T-helper 2 cell treated with Interferon-gamma antibody and Interleukin-4, amounts not matched to agents 5 μg/mL and 100 μg/mL, for 36 hours (primary cell): ENCODE results near the gene IDI2.
"Not testable (repeated sequence)": the region's sequence is repeated elsewhere in the genome, so short reads cannot be mapped to it uniquely, and the experiment has no call there.

Experiments
- DNase-seq: peaks from one replicate; pipeline ENCODE4 v3.0.0; 2021; ENCODE audit warnings: low spot score
- H3K27ac Mint-ChIP-seq: one replicate; pipeline ENCODE4 v1.8.0; 2021; ENCODE audit warnings: mild to moderate bottlenecking, mixed read lengths
- H3K27me3 Mint-ChIP-seq: one replicate; pipeline ENCODE4 v1.8.0; 2021; ENCODE audit warnings: low read depth, mixed read lengths
- H3K36me3 Mint-ChIP-seq: one replicate; pipeline ENCODE4 v1.8.0; 2021; ENCODE audit warnings: low read depth, mixed read lengths
- H3K4me1 Mint-ChIP-seq: one replicate; pipeline ENCODE4 v1.8.0; 2021; ENCODE audit warnings: low read depth, mixed read lengths
- H3K4me3 Mint-ChIP-seq: one replicate; pipeline ENCODE4 v1.8.0; 2022; ENCODE audit warnings: mild to moderate bottlenecking, moderate library complexity, mixed read lengths
- H3K9me3 Mint-ChIP-seq: one replicate; pipeline ENCODE4 v1.8.0; 2021; ENCODE audit warnings: mixed read lengths

IDI2 gene

GRCh38 chr10:1010703-1011102 is 15.0 kb downstream of the IDI2 start:
- DNase-seq, result no peak
- peaks cover 68% of the 10 kb centered on the region for H3K36me3 Mint-ChIP-seq
- H3K4me1 Mint-ChIP-seq, result peaks cover 5% of the 10 kb centered on the region
- no peaks in the 10 kb centered on the region for H3K9me3 Mint-ChIP-seq
- H3K27ac Mint-ChIP-seq, result peak overlapping the region; percentile 37
- H3K27me3 Mint-ChIP-seq, result no peaks in the 10 kb centered on the region
- H3K4me3 Mint-ChIP-seq, result no peak overlapping the region

- peak; percentile 27 for DNase-seq
- H3K4me1 Mint-ChIP-seq, H3K4me3 Mint-ChIP-seq, H3K27me3 Mint-ChIP-seq, H3K9me3 Mint-ChIP-seq: not testable (repeated sequence)
- peak overlapping the region; percentile 60 for H3K27ac Mint-ChIP-seq
- H3K36me3 Mint-ChIP-seq, result peaks cover 71% of the 10 kb centered on the region
Observed at GRCh38 chr10:1009947-1010346, 15.7 kb downstream of the IDI2 start.

GRCh38 chr10:1009071-1009494 is 16.6 kb downstream of the IDI2 start:
- no peak for DNase-seq

GRCh38 chr10:1007583-1007982 is 18.1 kb downstream of the IDI2 start:
- Mint-ChIP-seq H3K27me3 (no peaks in the 10 kb centered on the region), H3K36me3 (peaks cover 79% of the 10 kb centered on the region), H3K27ac (peak overlapping the region; percentile 5), H3K9me3 (peaks cover 6% of the 10 kb centered on the region), H3K4me3 (no peak overlapping the region), H3K4me1 (peaks cover 5% of the 10 kb centered on the region)
- DNase-seq, result no peak

More at GRCh38 chr10:1009071-1009494, 16.6 kb downstream of the IDI2 start:
- Mint-ChIP-seq H3K36me3 (peaks cover 73% of the 10 kb centered on the region), H3K4me3 (no peak overlapping the region), H3K4me1 (peaks cover 5% of the 10 kb centered on the region), H3K27ac (peak overlapping the region; percentile 60), H3K27me3 (no peaks in the 10 kb centered on the region), H3K9me3 (no peaks in the 10 kb centered on the region)

- Mint-ChIP-seq H3K4me3 (no peak overlapping the region), H3K4me1 (peaks cover 5% of the 10 kb centered on the region), H3K9me3 (peaks cover 13% of the 10 kb centered on the region), H3K27ac (no peak overlapping the region), H3K27me3 (no peaks in the 10 kb centered on the region), H3K36me3 (peaks cover 78% of the 10 kb centered on the region)
- DNase-seq, result no peak
Observed at GRCh38 chr10:1006573-1006972, 19.1 kb downstream of the IDI2 start.

- DNase-seq, result no peak
Observed at GRCh38 chr10:1003884-1004670, 21.6 kb downstream of the IDI2 start.

GRCh38 chr10:1002425-1003006 is 23.1 kb downstream of the IDI2 start:
- Mint-ChIP-seq H3K27ac (no peak overlapping the region), H3K4me3 (no peak overlapping the region), H3K36me3 (peaks cover 79% of the 10 kb centered on the region)

More at GRCh38 chr10:1003884-1004670, 21.6 kb downstream of the IDI2 start:
- no peak overlapping the region for H3K27ac Mint-ChIP-seq
- H3K9me3 Mint-ChIP-seq, result peaks cover 15% of the 10 kb centered on the region
- H3K4me1 Mint-ChIP-seq, result peaks cover 1% of the 10 kb centered on the region
- H3K27me3 Mint-ChIP-seq, result no peaks in the 10 kb centered on the region
- H3K36me3 Mint-ChIP-seq, result peaks cover 80% of the 10 kb centered on the region
- H3K4me3 Mint-ChIP-seq, result no peak overlapping the region

GRCh38 chr10:997266-998022 is 28.2 kb downstream of the IDI2 start:
- Mint-ChIP-seq H3K27me3 (no peaks in the 10 kb centered on the region), H3K4me1 (peaks cover 3% of the 10 kb centered on the region), H3K27ac (no peak overlapping the region), H3K9me3 (peaks cover 8% of the 10 kb centered on the region), H3K36me3 (peaks cover 85% of the 10 kb centered on the region), H3K4me3 (no peak overlapping the region)
- DNase-seq, result no peak

More at GRCh38 chr10:1002425-1003006, 23.1 kb downstream of the IDI2 start:
- no peak for DNase-seq
- Mint-ChIP-seq H3K9me3 (peaks cover 15% of the 10 kb centered on the region), H3K27me3 (no peaks in the 10 kb centered on the region), H3K4me1 (no peaks in the 10 kb centered on the region)

- Mint-ChIP-seq H3K9me3 (no peaks in the 10 kb centered on the region), H3K36me3 (peaks cover 77% of the 10 kb centered on the region)
- no peak for DNase-seq
Observed at GRCh38 chr10:996031-996430, 29.6 kb downstream of the IDI2 start.

GRCh38 chr10:995559-995926 is 30.1 kb downstream of the IDI2 start:
- no peak for DNase-seq
- Mint-ChIP-seq H3K9me3 (no peaks in the 10 kb centered on the region), H3K4me1 (peaks cover 6% of the 10 kb centered on the region), H3K27me3 (no peaks in the 10 kb centered on the region), H3K4me3 (no peak overlapping the region), H3K27ac (no peak overlapping the region), H3K36me3 (peaks cover 77% of the 10 kb centered on the region)

More at GRCh38 chr10:996031-996430, 29.6 kb downstream of the IDI2 start:
- no peak overlapping the region for H3K27ac Mint-ChIP-seq
- H3K27me3 Mint-ChIP-seq, result no peaks in the 10 kb centered on the region
- no peak overlapping the region for H3K4me3 Mint-ChIP-seq
- H3K4me1 Mint-ChIP-seq, result peaks cover 3% of the 10 kb centered on the region

- no peak overlapping the region for H3K27ac Mint-ChIP-seq
Observed at GRCh38 chr10:994836-995558, 30.7 kb downstream of the IDI2 start.

GRCh38 chr10:992871-993270 is 32.8 kb downstream of the IDI2 start:
- no peaks in the 10 kb centered on the region for H3K27me3 Mint-ChIP-seq
- H3K4me1 Mint-ChIP-seq, result peaks cover 17% of the 10 kb centered on the region
- H3K27ac Mint-ChIP-seq, result no peak overlapping the region
- peaks cover 71% of the 10 kb centered on the region for H3K36me3 Mint-ChIP-seq
- no peak overlapping the region for H3K4me3 Mint-ChIP-seq
- H3K9me3 Mint-ChIP-seq, result no peaks in the 10 kb centered on the region
- DNase-seq, result no peak

More at GRCh38 chr10:994836-995558, 30.7 kb downstream of the IDI2 start:
- Mint-ChIP-seq H3K9me3 (no peaks in the 10 kb centered on the region), H3K4me3 (no peak overlapping the region), H3K27me3 (no peaks in the 10 kb centered on the region), H3K4me1 (peaks cover 9% of the 10 kb centered on the region), H3K36me3 (peaks cover 77% of the 10 kb centered on the region)
- DNase-seq, result no peak

- H3K27ac Mint-ChIP-seq, result no peak overlapping the region
- H3K36me3 Mint-ChIP-seq, result peaks cover 67% of the 10 kb centered on the region
- no peak overlapping the region for H3K4me3 Mint-ChIP-seq
Observed at GRCh38 chr10:992467-992866, 33.2 kb downstream of the IDI2 start.

More at GRCh38 chr10:992467-992866, 33.2 kb downstream of the IDI2 start:
- Mint-ChIP-seq H3K4me1 (peaks cover 19% of the 10 kb centered on the region), H3K9me3 (no peaks in the 10 kb centered on the region), H3K27me3 (no peaks in the 10 kb centered on the region)
- no peak for DNase-seq
